Stimulated activated CD4-positive, alpha-beta T cell treated with anti-CD3 and anti-CD28 coated beads, Interleukin-12 subunit alpha, Interleukin-12 subunit beta, amount 100 ng/mL, for 4 hours (primary cell): Measurements from ENCODE around the gene RRAGC.
"Not testable (repeated sequence)": the region's sequence is repeated elsewhere in the genome, so short reads cannot be mapped to it uniquely, and the experiment has no call there.

ENCODE experiments used
- DNase-seq: peaks from one replicate; pipeline ENCODE4 v3.0.0-alpha.2; 2020

The RRAGC gene

GRCh38 chr1:38814984-38815464 lies 44.5 kb downstream of the RRAGC start:
- DNase-seq = no peak

GRCh38 chr1:38814444-38814983 lies 45.1 kb downstream of the RRAGC start:
- DNase-seq = no peak

DNA sequence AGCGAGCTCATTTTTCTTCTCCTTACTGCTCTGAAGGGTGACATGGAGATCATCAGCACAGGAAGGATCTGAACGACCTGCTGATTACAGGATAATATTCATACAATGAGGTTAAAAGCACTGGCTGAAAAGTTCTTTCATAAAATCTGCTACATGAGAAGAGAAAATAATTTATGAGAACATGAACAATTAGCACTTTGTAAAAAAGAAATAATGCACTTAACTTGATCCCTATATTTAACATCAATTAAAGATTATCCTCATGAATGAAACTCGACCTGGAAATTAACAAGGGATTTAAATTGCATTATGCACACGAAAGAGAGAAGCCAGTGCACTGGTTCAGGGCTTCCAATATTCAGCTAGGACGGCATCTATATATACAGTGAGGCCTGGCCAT lies 46.6 kb downstream of the RRAGC start:
- no peak for DNase-seq

- not testable (repeated sequence) for DNase-seq
Observed at GRCh38 chr1:38811466-38811865, 48.1 kb downstream of the RRAGC start.

- DNase-seq = no peak
Observed at GRCh38 chr1:38806090-38806489, 53.5 kb downstream of the RRAGC start.

DNA sequence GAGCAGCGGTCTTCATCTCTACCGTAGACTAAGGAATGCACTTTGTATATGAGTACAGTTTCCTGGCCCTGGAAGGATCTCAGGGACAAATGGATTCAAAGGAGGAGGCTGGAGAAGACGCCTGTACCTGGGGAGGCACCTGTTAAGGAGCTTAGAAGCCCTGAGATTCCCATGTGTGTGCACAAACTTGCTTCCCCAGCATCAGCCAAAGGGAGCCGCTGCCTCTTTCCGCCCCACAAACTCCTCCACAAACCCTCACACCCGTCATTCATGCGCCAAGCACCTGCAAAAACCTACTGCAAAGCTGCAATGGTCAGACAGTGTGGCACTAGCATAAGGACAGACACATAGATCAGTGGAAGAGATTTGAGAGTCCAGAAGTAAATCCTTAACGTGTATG lies 54.5 kb downstream of the RRAGC start:
- DNase-seq = no peak

- DNase-seq = no peak
Observed at GRCh38 chr1:38804062-38804886, 55.3 kb downstream of the RRAGC start.

DNA sequence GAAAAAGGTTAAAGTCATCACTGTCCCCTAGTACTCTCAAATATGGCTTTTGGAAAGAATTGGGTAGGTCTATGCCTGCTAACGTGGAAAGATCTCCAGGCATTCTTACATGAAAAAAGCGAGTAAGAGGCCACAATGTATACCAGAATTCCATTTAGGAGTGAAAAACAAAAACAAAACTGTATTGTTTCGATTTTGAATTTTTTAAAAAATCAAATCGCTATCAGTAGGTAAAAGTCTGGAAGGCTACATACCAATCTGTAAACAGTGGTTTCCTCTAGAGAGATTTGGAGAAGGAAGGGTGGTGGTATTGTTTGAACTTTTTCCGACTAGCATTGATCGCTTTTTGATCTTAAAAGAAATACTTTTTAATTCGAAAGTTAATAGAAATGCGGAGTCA lies 55.9 kb downstream of the RRAGC start:
- DNase-seq = no peak

- no peak for DNase-seq
Observed at GRCh38 chr1:38800720-38801671, 58.6 kb downstream of the RRAGC start.

GRCh38 chr1:38793299-38793698 lies 66.3 kb downstream of the RRAGC start:
- no peak for DNase-seq

- no peak for DNase-seq
Observed at GRCh38 chr1:38791892-38792291, 67.7 kb downstream of the RRAGC start.

DNA sequence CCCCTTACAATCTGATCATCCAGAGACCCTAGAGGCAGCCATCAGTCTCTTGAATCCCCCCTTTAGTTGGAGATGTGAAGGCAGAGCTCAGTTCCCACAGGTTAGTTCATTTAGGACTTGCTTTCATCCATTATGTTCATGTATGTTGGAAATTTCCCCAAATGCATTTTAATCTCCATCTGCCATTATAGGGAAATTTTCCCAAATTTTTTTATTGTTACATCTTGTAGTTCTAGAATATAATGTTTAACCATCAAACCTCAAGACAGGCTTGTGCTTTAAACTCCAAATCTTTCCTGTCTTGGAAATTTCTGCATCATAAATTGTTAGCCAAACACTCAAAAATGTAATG lies 68.4 kb downstream of the RRAGC start:
- DNase-seq = no peak

DNA sequence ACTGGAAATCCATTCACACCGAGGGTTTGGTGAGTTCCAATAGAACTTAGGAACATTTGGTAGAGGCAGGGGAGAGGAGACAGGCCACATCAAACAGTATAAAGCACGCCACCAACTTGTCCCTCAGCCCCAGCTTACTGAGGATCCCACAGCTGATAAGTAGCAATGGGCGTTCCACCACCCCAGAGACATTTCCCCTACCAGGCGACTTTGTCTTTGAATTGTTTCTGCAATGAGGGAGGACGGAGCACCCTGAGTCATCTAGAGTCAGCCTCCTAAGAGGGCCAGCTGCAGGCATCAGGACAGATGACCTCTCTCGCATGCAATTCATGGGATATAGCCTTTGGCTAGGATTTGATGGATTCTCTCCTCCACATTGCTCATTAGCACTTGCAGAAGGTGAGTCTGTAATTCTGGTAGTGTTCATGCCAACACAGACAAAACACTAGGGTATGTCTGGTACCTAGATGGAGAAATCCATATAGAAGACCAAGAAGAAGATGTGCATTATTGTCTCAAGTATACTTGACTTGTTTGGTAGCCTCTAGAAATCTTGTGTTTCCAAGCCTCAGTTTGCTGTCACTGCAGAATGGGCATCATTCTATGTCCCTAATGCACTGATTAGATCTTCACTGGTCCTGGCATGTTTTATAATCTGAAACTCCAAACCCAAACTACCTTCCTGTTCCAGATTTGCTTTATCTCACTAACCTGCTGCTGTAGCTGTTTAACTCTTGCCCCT lies 69.0 kb downstream of the RRAGC start:
- no peak for DNase-seq

DNA sequence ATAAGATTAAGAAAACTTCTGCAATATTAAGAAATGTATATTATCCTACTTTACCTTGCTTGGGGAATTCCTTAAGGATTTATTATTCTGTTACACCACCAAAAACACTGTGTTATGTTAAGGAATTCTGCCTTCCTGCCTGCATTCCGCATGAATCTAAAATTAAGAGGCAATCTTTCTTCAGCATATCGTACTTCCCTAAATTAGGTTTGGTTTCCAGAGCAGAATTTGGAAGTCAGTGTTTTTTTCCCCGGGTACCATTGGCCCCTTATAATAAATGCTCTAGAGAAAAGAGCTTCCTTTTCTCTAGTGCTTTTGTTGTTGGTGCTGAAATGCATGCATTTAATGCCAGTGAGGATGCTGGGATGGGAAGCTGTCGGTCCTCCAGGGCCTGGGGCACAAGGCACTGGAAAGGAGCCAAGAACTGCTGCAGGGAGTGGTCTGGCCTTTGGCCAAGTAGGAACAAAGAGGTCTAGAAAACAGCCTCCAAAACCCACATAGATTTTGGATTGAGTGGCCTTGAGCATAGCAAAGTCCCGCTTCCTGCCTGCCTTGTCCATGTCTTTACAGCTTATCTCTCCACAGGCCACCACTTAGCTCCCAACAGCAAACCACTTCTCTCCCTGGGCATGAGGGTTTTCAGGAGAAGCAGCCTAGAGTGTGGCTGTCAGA lies 69.9 kb downstream of the RRAGC start:
- no peak for DNase-seq

GRCh38 chr1:38788341-38789336 lies 70.9 kb downstream of the RRAGC start:
- DNase-seq = no peak
